Erythroblast (primary cell): ENCODE data around the gene CABLES1.

Source experiments
- DNase-seq, 2 experiments: peaks; one replicate each; lab custom pipeline; 2025; lab: John Stamatoyannopoulos, UW
- GATA1 ChIP-seq: IDR thresholded peaks from 2 replicates; pipeline ENCODE4 v1.6.1; 2011; ENCODE audit warnings: low read depth, mild to moderate bottlenecking, control low read depth, low read length, moderate library complexity
- POLR2A ChIP-seq: IDR thresholded peaks from 2 replicates; pipeline ENCODE4 v1.6.1; 2011; ENCODE audit warnings: mild to moderate bottlenecking, low read length

Gene CABLES1

GRCh38 chr18:23176701-23177432, 41.6 kb downstream of the CABLES1 start:
- TF ChIP-seq POLR2A (no peak), GATA1 (no peak)
- no peak for DNase-seq

- TF ChIP-seq POLR2A (no peak), GATA1 (no peak)
- no peak for DNase-seq
These were observed 42.3 kb downstream of the CABLES1 start for GRCh38 chr18:23177433-23178072.

DNA sequence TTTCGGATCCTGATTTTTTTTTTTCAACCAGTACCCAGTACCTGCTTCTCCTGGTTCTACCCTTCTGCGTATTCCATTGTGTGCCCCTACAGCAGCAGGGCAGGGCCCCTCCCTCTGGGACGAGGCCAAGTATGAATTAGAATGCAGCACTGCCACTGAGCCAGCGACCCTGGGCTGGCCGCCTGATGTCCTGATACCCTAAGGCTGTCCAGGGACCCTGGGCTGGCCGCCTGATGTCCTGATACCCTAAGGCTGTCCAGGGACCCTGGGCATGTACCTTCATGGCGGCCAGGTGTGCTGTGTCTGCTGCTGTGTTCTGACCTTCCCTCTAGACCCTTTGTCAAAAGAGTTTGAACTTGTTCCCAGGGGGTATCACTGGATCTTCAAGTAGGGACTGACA, 42.9 kb downstream of the CABLES1 start:
- no peak for DNase-seq
- TF ChIP-seq GATA1 (no peak), POLR2A (no peak)

DNA sequence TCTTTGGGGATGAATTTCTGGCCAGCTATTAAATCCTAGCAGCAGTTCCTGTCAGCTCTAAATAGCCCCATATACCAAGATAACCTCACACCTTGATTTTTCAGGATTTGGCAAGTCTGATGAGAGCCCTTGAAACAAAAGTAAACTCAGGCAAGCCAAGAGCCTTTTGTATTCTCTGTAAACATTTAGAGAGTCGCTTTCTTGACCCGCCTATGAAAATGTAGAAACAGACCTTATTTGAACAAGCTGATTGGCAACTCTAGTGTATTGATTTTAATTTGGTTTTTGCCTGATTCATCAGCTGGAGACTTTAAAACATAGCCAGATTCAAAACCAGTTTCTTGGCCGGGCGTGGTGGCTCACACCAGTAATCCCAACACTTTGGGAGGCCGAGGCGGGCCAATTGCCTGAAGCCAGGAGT, 43.4 kb downstream of the CABLES1 start:
- DNase-seq: no peak
- TF ChIP-seq GATA1 (no peak), POLR2A (no peak)

DNA sequence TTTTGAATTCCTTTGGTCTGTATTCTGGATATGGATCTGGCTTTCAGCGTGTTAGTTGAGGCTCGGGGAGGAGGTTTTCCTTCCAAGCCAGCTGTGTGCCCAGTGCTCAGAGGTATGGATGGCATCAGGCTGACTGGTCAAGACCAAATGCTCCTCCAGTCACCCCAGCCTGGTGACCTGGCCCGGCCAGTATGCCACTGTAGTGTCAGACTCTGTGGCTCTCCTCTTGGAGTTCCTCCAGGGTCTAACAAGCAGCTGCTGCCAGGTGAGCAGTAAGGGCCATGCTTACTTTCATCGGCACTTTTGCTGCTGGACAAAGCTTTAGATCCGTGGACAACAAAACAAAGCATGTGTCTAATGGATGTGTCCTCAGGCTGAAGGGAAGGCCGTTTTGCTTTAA, 44.1 kb downstream of the CABLES1 start:
- TF ChIP-seq GATA1: no peak
- no peak for TF ChIP-seq POLR2A
- DNase-seq: no peak

DNA sequence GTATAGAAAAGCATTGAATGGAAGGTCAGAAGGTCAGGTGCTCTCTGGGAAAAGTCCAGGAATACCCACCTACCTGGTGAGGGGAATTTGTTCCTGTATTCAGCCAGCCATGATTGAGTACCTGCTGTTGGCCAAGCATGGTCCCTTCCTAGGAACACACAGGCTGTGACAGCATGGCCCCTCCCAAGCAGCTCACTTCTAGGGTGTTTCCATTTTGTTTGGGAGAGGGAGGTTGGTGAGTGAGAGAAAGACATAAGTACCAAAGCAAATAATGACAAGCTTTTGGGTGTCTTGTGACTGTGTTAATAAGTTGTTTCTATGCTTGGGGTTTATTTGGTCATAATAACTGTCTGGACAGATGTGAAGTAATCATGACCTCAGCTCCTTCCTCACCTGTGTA, 46.3 kb downstream of the CABLES1 start:
- no peak for DNase-seq
- TF ChIP-seq GATA1 (no peak), POLR2A (no peak)

DNA sequence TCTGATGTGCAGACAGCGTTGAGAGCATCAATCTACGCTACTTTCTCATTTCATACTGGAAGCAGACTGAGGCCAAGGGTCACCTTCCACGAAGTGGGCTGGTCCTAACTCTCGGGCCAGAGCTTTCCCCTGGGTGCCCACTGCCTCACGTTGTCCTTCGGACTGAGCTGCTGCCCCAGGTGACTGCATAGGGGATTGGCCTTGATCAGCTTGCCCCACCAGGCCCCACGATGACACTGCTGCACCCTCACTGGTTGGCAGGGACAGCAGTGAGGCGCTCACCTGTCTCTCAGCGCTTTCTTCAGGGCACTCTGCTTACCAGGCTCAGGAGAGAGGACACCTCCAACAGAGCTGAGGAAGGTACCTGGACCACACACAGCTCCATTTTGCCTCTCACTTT, 47.3 kb downstream of the CABLES1 start:
- DNase-seq: no peak
- no peak for TF ChIP-seq POLR2A
- no peak for TF ChIP-seq GATA1

GRCh38 chr18:23183411-23184150, 48.3 kb downstream of the CABLES1 start:
- TF ChIP-seq GATA1 (no peak), POLR2A (no peak)
- no peak for DNase-seq

- DNase-seq: no peak
- no peak for TF ChIP-seq GATA1
These were observed 51.5 kb downstream of the CABLES1 start for GRCh38 chr18:23186781-23187180.

DNA sequence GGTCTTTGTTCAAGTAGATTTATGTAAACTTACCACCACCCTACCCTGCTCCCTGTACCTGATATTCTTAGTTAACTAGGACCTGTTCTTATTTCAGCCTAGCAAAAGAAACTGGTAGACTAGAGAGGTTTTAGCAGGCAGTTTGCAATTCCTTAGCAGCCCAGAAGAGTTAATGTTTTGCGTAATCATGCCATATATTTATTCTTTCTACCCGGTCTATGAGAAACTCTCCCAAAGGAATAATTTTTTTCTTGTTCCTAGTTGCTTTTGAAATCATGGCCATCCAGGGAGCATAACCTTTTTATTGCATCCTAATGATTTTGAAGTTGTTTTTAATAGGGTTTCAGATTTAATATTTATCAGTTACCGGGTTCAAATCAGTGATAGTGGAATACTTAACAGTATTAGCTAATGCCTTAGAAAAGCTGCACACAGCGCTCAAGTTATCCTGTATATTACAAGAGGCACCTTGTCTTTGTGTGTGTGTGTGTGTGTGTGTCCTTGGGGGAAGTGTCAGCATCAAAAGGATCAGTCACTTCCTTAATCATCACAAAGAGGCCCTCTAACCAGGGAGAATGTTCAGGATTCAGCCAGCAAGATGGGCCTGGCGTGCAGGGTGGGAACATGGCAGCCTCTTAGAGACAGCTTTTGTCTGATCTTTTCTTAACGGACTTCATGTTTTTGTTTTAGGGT, 52.9 kb downstream of the CABLES1 start:
- DNase-seq: no peak
- TF ChIP-seq POLR2A (no peak), GATA1 (no peak)

DNA sequence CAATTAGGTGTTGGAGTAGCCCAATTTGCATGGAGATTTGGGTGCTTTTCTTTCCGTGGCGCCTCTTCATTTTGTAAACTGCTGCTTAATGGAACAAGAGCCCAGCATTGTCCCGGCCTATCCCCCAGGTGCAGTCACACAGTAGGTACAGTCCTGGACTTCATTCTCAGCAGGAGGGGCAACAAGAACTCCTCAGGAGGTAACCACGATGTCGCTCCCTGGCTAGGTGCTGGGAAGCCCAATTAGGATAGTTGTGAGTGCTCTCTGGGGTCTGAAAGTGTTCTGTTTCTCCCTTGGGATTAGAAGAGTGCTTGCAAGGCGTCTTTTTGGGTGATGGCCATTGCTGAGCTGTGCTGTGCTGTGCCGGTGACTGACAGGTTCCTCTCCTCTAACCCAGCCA, 53.8 kb downstream of the CABLES1 start:
- no peak for TF ChIP-seq GATA1
- no peak for DNase-seq

GRCh38 chr18:23189768-23190661, 54.7 kb downstream of the CABLES1 start:
- no peak for TF ChIP-seq GATA1
- TF ChIP-seq POLR2A: no peak
- no peak for DNase-seq

- no peak for DNase-seq
These were observed 55.9 kb downstream of the CABLES1 start for GRCh38 chr18:23191232-23191631.

More at GRCh38 chr18:23191232-23191631, 55.9 kb downstream of the CABLES1 start:
- TF ChIP-seq GATA1 (no peak), POLR2A (no peak)
